Loucy (cell line): ENCODE results near the gene PSME3.

ENCODE experiments used
- EZH2phosphoT487 ChIP-seq: fragments of 200-600 bp; IDR thresholded peaks from 2 replicates; pipeline ENCODE4 v1.6.1; 2018; ENCODE audit warnings: antibody characterized with exemption, mild to moderate bottlenecking, moderate library complexity, borderline replicate concordance
- TF ChIP-seq, protein P1 (sequence below): fragments of 200-600 bp; sonication (generic); conservative IDR thresholded peaks from 2 replicates; pipeline ENCODE4 v1.5.1; 2014; ENCODE audit warnings: mild to moderate bottlenecking, antibody characterized with exemption, low read length

DNA sequence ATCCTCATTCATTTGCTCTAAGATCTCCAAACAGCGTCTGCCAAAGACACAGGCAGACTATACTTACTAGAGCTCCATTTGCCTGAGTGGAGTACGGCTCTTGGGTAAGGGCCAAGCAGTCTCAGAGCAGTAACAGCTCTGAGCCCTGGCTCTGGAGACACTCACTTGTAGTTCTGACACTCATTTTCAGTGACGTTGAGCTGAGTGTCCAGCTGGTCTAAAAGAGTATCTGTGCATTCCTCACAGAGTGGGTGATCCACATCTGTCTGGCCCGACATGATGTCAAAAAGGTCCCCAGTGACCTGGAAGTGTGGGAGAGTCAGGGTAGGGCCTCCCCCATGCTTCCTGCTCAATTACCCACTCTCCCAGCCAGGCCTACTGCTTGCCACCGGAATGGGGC lies 14.8 kb upstream of the PSME3 start:
- TF ChIP-seq, protein P1, sequence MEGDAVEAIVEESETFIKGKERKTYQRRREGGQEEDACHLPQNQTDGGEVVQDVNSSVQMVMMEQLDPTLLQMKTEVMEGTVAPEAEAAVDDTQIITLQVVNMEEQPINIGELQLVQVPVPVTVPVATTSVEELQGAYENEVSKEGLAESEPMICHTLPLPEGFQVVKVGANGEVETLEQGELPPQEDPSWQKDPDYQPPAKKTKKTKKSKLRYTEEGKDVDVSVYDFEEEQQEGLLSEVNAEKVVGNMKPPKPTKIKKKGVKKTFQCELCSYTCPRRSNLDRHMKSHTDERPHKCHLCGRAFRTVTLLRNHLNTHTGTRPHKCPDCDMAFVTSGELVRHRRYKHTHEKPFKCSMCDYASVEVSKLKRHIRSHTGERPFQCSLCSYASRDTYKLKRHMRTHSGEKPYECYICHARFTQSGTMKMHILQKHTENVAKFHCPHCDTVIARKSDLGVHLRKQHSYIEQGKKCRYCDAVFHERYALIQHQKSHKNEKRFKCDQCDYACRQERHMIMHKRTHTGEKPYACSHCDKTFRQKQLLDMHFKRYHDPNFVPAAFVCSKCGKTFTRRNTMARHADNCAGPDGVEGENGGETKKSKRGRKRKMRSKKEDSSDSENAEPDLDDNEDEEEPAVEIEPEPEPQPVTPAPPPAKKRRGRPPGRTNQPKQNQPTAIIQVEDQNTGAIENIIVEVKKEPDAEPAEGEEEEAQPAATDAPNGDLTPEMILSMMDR = no peak
- no peak for TF ChIP-seq EZH2phosphoT487
